DND-41 (cell line): ENCODE results near the gene PDE4D.
A peak's percentile ranks its signal among the peaks of the same experiment; 100 is the strongest.

Experiments used
- ATAC-seq: fragments of 200-7000 bp; cut with Tn5 transposase; 3 replicates; pipeline ENCODE4 v1.9.1; 2021; ENCODE audit warnings: low read depth; ENCODE audit not compliant: insufficient read depth
- DNase-seq: peaks from one replicate; pipeline ENCODE4 v3.0.0-alpha.2; 2020
- H2AFZ ChIP-seq: 2 replicates; pipeline ENCODE4 v1.6.0; 2012; ENCODE audit warnings: low read depth, low read length
- H3K27ac ChIP-seq: 2 replicates; pipeline ENCODE4 v1.5.1; 2012; ENCODE audit warnings: low read length, inconsistent platforms
- H3K27me3 ChIP-seq: fragments of 200-600 bp; sonication (generic); 2 replicates; pipeline ENCODE4 v1.6.0; 2012; ENCODE audit warnings: low read length, mild to moderate bottlenecking, inconsistent platforms; ENCODE audit not compliant: insufficient read depth, poor library complexity
- H3K36me3 ChIP-seq: 2 replicates; pipeline ENCODE4 v1.5.1; 2012; ENCODE audit warnings: low read length, inconsistent platforms; ENCODE audit not compliant: insufficient read depth
- H3K4me1 ChIP-seq: 2 replicates; pipeline ENCODE4 v1.5.1; 2012; ENCODE audit warnings: mild to moderate bottlenecking, low read length; ENCODE audit not compliant: insufficient read depth
- H3K4me2 ChIP-seq: 2 replicates; pipeline ENCODE4 v1.6.0; 2012; ENCODE audit warnings: mild to moderate bottlenecking, moderate library complexity, low read length, inconsistent platforms; ENCODE audit not compliant: insufficient read depth
- H3K4me3 ChIP-seq, 2 experiments: fragments of 200-600 bp in 1 of 2; shearing (Covaris generic) in 1 of 2; 2 replicates each; pipeline ENCODE4 v1.5.1; 2012 to 2016; ENCODE audit warnings: inconsistent platforms in 2 of 2, low read length in 2 of 2, mild to moderate bottlenecking in 2 of 2, low read depth in 1 of 2, moderate library complexity in 1 of 2
- H3K79me2 ChIP-seq: 2 replicates; pipeline ENCODE4 v1.6.0; 2012; ENCODE audit warnings: low read length, inconsistent platforms; ENCODE audit not compliant: insufficient read depth
- H3K9ac ChIP-seq: 2 replicates; pipeline ENCODE4 v1.6.0; 2012; ENCODE audit warnings: low read depth, mild to moderate bottlenecking, inconsistent platforms, low read length, moderate library complexity
- H3K9me3 ChIP-seq: 2 replicates; pipeline ENCODE4 v1.5.1; 2012; ENCODE audit warnings: low read length, moderate library complexity, mild to moderate bottlenecking, inconsistent platforms; ENCODE audit not compliant: insufficient read depth, severe bottlenecking
- H4K20me1 ChIP-seq: 2 replicates; pipeline ENCODE4 v1.6.0; 2012; ENCODE audit warnings: low read length; ENCODE audit not compliant: insufficient read depth
- CTCF ChIP-seq: IDR thresholded peaks from 2 replicates; pipeline ENCODE4 v1.5.1; 2012; ENCODE audit warnings: borderline replicate concordance, low read length, moderate library complexity, mild to moderate bottlenecking; ENCODE audit not compliant: poor library complexity, severe bottlenecking; ENCODE audit errors: extremely low read depth
- EZH2 ChIP-seq: IDR thresholded peaks from 3 replicates; pipeline ENCODE4 v1.6.1; 2012; ENCODE audit warnings: borderline replicate concordance, low read depth, mild to moderate bottlenecking, moderate library complexity, low read length, inconsistent platforms; ENCODE audit not compliant: severe bottlenecking

Gene PDE4D

GRCh38 chr5:59816654-59817300 is 76.7 kb downstream of the PDE4D start:
- DNase-seq (no peak), ATAC-seq (no peak)
- no peak for TF ChIP-seq CTCF
- Histone ChIP-seq H4K20me1 (no peaks in the 10 kb centered on the region), H2AFZ (no peak overlapping the region), H3K27ac (no peak overlapping the region), H3K27me3 (peaks cover 5% of the 10 kb centered on the region), H3K4me2 (no peak overlapping the region), H3K4me3 (no peak overlapping the region), H3K9ac (no peak overlapping the region), H3K4me1 (no peaks in the 10 kb centered on the region), H3K36me3 (no peaks in the 10 kb centered on the region), H3K79me2 (no peaks in the 10 kb centered on the region), H3K9me3 (no peaks in the 10 kb centered on the region)

GRCh38 chr5:59814537-59814872 is 79.0 kb downstream of the PDE4D start:
- DNase-seq (no peak), ATAC-seq (no peak)
- Histone ChIP-seq H3K4me3 (no peak overlapping the region), H3K4me1 (peaks cover 3% of the 10 kb centered on the region; the same call in 1 of the 2 replicates), H3K79me2 (no peaks in the 10 kb centered on the region), H2AFZ (no peak overlapping the region; the same call in 1 of the 2 replicates), H3K27ac (no peak overlapping the region), H3K4me2 (no peak overlapping the region), H4K20me1 (no peaks in the 10 kb centered on the region), H3K36me3 (no peaks in the 10 kb centered on the region), H3K27me3 (no peaks in the 10 kb centered on the region), H3K9ac (no peak overlapping the region), H3K9me3 (no peaks in the 10 kb centered on the region)
- no peak for TF ChIP-seq EZH2
- TF ChIP-seq CTCF: no peak

- no peak overlapping the region for H3K27ac ChIP-seq
- TF ChIP-seq EZH2: no peak
- peak; percentile 66 for TF ChIP-seq CTCF
- H3K9me3 ChIP-seq: no peaks in the 10 kb centered on the region
- no peaks in the 10 kb centered on the region for H3K36me3 ChIP-seq
- no peaks in the 10 kb centered on the region for H3K79me2 ChIP-seq
- no peak overlapping the region for H3K4me3 ChIP-seq
- no peak overlapping the region; the same call in 1 of the 2 replicates for H2AFZ ChIP-seq
- H4K20me1 ChIP-seq: no peaks in the 10 kb centered on the region
- H3K9ac ChIP-seq: no peak overlapping the region
- H3K4me2 ChIP-seq: no peak overlapping the region
- H3K27me3 ChIP-seq: no peaks in the 10 kb centered on the region
- H3K4me1 ChIP-seq: peaks cover 3% of the 10 kb centered on the region; the same call in 1 of the 2 replicates
- ATAC-seq: peak; percentile 52; the same call in 1 of the 3 replicates
- peak; percentile 20 for DNase-seq
These were observed 79.6 kb downstream of the PDE4D start for GRCh38 chr5:59813761-59814536.
